GM21723 (cell line): ENCODE results near the gene TRMT2A.
A peak's percentile ranks its signal among the peaks of the same experiment; 100 is the strongest.
"Not testable (repeated sequence)": the region's sequence is repeated elsewhere in the genome, so short reads cannot be mapped to it uniquely, and the experiment has no call there.

Source experiments
- ATAC-seq: cut with Tn5 transposase; IDR thresholded peaks from one replicate; pipeline ENCODE4 v1.9.1; 2021; ENCODE audit warnings: mild to moderate bottlenecking, moderate library complexity; ENCODE audit not compliant: unreplicated experiment

TRMT2A gene

GRCh38 chr22:20088263-20088648 is 28.8 kb downstream of the TRMT2A start:
- ATAC-seq, result no peak

- no peak for ATAC-seq
These were observed 29.4 kb downstream of the TRMT2A start for GRCh38 chr22:20087319-20088262.

GRCh38 chr22:20086763-20087162 is 30.3 kb downstream of the TRMT2A start:
- ATAC-seq, result no peak

GRCh38 chr22:20086101-20086599 is 30.9 kb downstream of the TRMT2A start:
- ATAC-seq, result no peak

- ATAC-seq, result no peak
These were observed 31.4 kb downstream of the TRMT2A start for GRCh38 chr22:20085651-20086050.

GRCh38 chr22:20084547-20085413 is 32.2 kb downstream of the TRMT2A start:
- ATAC-seq, result no peak

- ATAC-seq, result no peak
These were observed 33.0 kb downstream of the TRMT2A start for GRCh38 chr22:20083891-20084546.

GRCh38 chr22:20083157-20083890 is 33.7 kb downstream of the TRMT2A start:
- ATAC-seq, result no peak

- no peak for ATAC-seq
These were observed 36.0 kb downstream of the TRMT2A start for GRCh38 chr22:20080776-20081654.

- ATAC-seq, result peak; percentile 65
These were observed 36.6 kb downstream of the TRMT2A start for GRCh38 chr22:20080445-20080775.

- peak; percentile 73 for ATAC-seq
These were observed 37.1 kb downstream of the TRMT2A start, which contains the start of gene DGCR8 for GRCh38 chr22:20079745-20080444. DGCR8 (plus strand) TSS chr22:20080241; CDS start chr22:20085964, 5,723 bp downstream.

GRCh38 chr22:20076627-20077172 is 40.3 kb downstream of the TRMT2A start:
- ATAC-seq, result no peak

GRCh38 chr22:20071524-20071972 is 45.5 kb downstream of the TRMT2A start:
- no peak for ATAC-seq

- ATAC-seq, result no peak
These were observed 47.5 kb downstream of the TRMT2A start for GRCh38 chr22:20069331-20070042.

- ATAC-seq, result no peak
These were observed 48.4 kb downstream of the TRMT2A start for GRCh38 chr22:20068640-20069039.

- not testable (repeated sequence) for ATAC-seq
These were observed 49.7 kb downstream of the TRMT2A start for GRCh38 chr22:20067384-20067682.

GRCh38 chr22:20066617-20067383 is 50.2 kb downstream of the TRMT2A start:
- ATAC-seq, result no peak
